Measurements from ENCODE around the gene BBLN.

- no peak for TF ChIP-seq ZNF274 (IDR thresholded peaks at IDR 0.05; ENCODE audit: low read depth, low read length)
- TF ChIP-seq SUZ12 (IDR thresholded peaks at IDR 0.05; ENCODE audit: extremely low read depth, insufficient read depth, insufficient read length): no peak
- no peak for TF ChIP-seq YY1 (IDR thresholded peaks at IDR 0.05; ENCODE audit: insufficient read depth, insufficient read length)
Measured at GRCh38 chr9:128190013-128190412, 29.9 kb downstream of the BBLN start.
